Activated CD4-positive, alpha-beta T cell treated with anti-CD3 and anti-CD28 coated beads, Interleukin-2, amount 50 U/mL, for 24 hours (primary cell): ENCODE data around the gene TTC33.
"Not testable (repeated sequence)": the region's sequence is repeated elsewhere in the genome, so short reads cannot be mapped to it uniquely, and the experiment has no call there.

Experiments
- DNase-seq, 2 donors: peaks; one replicate each; pipeline ENCODE4 v3.0.0-alpha.2; 2020; ENCODE audit warnings: low read depth in 1 of 2, low spot score in 1 of 2

Gene TTC33

GRCh38 chr5:40654377-40654991 is 101.3 kb downstream of the TTC33 start:
- DNase-seq = no peak

DNA sequence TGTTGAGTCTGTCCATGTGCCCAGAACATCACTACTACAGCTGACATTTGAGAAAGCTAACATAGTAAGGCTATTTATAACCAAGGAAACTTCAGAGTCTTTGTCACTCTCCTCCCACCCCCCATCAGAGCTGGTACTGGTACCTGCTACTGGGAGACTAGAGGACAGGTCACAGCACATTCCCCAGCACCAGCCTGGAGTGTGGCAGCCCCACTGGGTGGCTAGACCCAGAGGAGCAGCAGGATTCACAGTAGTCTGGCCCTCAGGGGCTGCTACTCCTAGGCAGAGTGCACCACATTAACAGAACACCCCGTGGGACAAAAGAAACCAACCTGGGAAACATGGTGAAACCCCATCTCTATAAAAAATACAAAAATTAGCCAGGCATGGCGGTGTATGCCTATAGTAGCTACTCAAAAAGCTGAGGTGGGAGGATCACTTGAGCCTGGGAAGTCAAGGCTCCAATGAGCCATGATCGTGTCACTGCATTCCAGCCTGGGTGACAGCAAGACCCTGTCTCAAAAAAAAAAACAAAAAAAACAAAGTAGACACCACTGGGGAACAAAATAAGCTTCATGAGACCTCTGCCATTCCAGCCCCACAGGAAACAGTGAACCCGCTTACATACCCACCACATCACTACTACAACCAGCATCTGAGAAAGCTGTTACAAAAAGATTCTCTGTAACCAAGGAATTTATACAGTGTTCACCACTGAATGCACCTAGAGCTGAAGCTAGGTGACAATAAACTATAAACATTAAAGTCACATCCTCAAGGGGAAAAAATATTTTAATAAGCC is 102.3 kb downstream of the TTC33 start:
- DNase-seq = no peak

DNA sequence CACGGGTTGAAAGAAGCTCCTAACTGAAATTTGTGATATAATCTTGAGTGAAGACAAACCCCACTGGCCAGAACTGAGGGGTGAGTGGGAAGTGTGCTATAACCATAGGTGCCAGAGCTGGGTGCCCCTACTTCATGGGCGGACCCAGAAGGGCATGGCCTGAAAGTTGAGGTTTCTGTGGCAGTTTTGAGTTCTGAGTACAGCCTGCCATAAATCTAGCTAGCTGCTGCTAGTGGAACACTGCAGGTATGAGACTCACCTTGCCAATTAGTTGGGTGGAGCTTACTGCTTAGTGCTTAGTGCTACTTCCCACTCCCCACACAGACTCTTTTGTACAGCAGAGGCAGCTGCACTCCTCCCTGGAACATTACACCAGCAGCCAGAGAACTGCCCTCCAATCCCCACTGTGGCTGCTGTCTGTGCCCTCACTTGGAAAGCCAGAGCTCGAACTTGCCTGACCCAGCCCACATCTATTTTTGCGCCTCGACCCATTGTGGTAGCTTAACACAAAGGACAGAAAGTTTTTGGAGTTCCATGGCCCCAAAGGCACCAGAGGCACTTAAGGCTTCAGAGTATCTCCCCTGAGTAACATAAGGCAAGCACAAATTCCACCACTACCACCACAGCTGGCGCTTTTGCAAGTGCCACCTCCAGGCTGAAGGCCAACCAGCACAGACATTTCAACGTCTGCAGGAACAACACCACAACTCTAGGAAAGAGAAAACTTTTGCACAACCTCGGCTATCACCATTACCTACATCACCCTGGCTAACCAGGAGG is 103.1 kb downstream of the TTC33 start:
- DNase-seq = no peak

DNA sequence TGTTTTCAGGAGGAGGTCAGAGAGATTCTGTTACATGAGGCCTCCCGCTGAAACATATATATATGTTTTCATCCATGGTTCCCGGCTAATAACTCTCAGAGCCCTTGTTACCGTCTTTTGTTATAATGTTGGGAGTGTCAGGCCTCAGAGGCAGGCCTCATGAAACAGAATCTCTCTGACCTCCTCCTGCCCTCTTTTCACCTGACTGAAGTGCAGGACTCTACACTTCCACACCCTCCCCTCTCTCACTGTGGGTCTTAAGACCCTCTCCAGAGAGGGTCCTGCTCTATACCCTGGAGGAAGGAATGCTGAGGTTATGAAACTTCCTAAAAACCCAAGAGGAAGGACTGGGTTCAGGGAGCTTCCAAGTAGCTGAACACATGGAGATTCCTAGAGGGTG is 104.6 kb downstream of the TTC33 start:
- no peak for DNase-seq

- DNase-seq = no peak
These were observed 106.2 kb downstream of the TTC33 start for GRCh38 chr5:40649463-40650030.

- DNase-seq = no peak
These were observed 107.6 kb downstream of the TTC33 start for GRCh38 chr5:40648150-40648549.

DNA sequence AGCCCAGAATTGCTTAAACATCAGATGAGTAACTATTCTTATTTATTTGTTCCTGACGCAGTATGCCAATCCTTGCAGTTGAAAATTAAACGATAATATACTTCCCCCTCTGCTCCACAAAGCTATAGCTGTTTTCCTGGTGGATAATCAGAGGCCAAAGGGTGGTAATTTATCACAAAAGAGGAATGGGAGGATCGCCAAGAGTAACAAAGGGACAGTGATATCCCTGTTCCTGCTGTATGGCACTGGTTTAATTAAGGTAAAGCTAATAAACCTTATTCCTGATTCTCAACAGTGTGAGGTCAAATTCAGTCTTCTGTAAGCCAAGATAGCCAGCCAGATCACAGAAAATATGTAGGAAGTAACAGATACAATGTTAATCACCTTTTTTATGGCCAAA is 109.5 kb downstream of the TTC33 start:
- no peak for DNase-seq

DNA sequence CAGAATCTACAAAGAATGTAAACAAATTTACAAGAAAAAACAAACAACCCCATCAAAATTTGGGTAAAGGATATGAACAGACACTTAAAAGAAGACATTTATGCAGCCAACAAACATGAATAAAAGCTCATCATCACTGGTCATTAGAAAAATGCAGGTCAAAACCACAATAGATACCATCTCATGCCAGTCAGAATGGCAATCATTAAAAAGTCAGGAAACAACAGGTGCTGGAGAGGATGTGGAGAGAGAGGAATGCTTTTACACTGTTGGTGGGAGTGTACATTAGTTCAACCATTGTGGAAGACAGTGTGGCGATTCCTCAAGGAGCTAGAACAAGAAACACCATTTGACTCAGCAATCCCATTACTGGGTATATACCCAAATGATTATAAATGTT is 116.2 kb downstream of the TTC33 start:
- not testable (repeated sequence) for DNase-seq

DNA sequence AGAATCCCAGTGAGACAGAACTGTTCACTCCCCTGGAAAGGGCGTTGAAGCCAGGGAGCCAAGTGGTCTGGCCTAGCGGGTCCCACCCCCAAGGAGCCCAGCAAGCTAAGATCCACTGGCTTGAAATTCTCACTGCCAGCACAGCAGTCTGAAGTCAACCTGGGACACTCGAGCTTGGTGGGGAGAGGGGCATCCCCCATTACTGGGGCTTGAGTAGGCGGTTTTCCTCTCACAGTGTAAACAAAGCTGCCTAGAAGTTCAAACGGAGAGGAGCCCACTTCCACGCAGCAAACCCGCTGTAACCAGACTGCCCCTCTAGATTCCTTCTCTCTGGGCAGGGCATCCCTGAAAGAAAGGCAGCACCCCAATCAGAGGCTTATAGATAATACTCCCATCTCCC is 121.2 kb downstream of the TTC33 start:
- no peak for DNase-seq

DNA sequence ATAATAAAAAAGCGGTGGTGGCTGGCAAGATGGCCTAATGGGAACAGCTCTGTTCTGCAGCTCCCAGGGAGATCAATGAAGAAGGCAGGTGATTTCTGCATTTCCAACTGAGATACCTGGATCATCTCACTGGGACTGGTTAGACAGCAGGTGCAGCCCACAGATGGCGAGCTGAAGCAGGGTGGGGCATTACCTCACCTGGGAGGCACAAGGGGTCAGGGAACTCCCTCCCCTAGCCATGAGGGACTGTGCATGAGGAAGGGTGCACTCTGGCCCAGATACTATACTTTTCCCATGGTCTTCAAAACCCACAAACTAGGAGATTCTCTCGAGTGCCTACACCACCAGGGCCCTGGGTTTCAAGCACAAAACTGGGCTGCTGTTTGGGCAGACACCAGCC is 121.6 kb downstream of the TTC33 start:
- no peak for DNase-seq

DNA sequence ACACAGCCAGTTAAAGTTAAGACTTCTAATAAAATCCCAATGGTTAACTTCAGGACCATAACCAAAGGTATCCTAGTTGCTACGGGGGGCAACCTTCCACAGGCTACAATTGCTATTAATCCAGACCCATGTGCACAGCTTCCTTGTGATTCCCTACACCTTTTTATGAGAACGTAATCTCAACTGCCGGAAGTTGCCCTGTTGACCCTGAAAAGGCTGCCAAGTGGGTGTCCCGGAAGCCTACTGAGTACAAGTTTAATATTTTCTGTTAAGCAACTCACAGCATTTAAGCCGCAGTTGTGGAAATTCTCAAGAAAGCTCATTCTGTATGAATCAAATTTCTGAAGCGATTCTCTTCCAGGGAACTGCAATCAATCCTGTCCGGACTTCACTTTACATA is 124.5 kb downstream of the TTC33 start:
- no peak for DNase-seq

DNA sequence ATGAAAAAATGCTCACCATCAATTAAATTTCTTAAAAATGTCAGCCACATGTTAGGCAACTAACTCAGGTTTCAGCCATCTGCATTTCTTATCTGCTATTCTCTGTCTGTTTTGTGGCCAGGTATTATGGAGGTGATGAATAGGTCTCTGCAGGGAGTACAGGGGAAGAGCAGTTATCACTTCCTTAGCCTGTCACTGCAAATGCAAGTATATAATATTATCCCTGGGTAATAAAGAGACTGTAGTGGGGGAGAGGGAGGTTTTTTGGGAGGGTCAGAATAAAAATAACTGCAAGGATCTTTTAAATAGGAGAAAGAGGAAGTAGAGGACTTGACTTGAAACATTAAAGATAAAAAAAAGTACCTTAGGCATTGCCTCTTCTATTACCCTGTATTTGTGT is 125.6 kb downstream of the TTC33 start:
- no peak for DNase-seq

- DNase-seq = no peak
These were observed 127.4 kb downstream of the TTC33 start for GRCh38 chr5:40628407-40628806.

DNA sequence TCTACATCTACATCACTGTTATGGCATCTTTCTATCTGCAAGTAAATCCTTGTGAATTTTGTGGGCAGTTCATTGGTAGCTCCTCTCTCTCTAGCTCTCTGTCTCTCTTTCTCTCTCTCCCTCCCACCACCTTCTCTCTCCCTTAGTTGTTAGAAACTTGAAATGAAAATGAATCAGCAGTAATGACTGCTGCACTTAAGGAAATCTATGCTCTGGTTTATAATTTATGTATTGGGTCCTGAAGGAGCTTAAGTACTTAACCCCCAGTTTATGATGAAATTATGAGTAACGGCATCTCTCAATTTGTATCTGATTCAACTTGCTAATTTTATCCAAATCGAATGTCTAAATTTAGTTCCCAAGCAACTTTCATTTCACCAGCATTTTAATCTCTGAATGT is 128.1 kb downstream of the TTC33 start:
- DNase-seq = no peak

DNA sequence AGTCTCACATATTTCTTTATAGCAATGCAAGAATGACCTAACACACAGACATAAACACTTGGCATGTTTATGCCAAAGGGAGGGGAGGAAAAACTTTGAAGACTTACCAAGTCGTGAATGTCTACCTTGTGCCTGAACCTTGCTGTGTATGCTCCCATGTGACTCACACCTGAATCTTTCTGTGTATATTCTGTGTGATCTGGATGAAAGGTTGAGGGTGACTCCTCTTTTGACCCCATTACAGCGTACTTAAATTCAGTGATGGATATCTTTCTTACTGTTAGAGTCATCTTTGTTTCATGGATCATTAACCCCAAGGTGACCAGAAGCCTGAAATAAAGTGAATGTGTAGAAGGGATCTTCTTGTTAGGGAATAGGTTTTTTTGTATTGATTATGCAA is 129.0 kb downstream of the TTC33 start:
- DNase-seq = no peak

DNA sequence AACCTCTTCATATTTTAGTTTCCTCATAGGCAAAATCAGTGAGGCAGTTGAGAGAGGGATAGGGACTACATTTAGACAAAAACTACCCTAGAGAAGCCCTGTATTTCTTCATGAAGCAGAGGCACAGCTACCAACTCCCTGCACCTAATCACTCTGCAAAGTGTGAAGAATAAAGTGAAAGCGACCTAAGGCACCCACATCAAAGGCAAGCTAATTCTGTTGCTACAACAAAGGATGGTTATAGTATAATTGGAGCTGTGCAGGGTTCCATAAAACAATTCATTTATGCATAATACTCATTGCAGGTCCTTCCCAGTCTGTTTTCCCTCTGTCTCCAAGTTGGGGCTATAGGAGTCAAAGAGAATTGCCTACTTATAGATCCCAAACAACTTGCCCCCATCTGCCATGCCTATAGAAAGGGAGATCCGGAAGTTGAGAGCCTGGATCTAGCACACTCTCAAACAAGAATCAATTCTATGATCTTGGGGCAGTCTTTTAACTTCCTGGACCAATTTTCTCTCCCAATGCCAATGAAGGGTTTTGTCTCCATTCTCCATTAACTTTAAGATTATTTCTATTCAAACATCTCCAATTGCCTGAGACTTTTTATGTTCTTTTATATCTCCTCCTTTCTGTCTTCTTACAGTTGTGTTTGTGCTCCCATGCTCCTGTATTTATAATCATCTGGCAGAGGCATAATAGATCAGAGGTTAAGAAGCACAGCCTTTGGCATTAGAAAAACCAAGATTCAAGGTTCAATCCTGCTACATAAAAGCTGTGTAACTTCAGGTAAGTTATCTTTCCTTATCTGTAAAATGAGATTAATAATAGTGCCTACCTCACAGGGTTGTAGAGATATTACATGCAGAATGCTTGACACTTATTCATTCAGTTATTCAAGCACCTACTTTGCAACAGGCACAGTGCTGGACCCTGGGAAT is 132.0 kb downstream of the TTC33 start:
- DNase-seq = no peak

DNA sequence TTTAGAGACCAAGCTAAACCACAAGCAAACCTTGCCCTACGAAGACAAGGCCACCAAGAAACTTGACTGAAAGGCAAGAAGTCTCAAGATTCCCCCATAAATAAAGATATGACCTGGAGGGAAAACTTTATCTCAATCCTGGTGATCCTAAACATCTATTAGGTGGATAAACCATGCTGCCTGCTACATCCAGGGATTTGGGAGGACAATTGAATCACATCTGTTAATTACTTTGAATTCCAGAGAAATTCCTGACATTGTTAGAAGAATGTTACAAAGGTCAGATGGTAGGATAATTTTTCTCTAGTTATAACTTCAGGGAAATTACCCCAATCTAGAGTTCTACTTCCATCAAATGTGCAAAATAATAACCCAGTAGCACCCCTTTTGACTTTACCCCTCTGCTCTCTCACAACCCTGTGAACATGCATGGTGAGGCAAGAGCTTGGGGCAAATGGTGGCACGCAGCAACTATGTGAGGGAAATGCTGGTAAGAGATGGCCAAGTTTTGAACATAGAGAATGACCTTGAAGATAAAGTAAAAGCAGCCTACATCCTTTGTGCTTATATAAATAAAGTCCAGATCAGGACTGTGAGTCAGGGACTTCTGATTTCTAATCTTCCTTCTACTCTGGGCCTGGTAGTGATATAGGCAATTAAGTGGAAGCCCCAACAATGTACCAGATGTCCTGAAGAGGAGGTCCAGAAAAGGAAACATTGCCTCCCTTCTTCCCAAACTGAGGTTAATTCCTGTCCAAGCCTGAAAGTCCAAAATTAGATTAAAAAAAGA is 133.1 kb downstream of the TTC33 start:
- DNase-seq = no peak

DNA sequence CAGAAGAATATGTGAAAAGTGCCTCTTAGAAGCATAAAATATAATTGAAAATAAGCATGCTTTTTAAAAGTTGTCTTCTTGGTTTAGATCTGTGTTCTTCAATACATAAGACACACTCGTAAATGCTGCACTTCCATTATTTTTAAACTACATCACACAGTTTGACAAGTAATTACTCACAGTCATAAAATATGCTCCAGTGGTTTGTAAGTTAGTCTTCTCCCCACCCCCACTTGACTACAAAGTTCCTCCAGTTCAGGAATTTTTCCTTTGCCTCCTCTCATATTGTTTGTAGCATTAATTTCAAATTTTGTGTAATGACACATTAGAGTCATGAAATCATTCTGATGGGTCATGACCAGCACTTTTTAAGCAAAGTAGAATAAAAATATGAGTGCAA is 136.3 kb downstream of the TTC33 start:
- no peak for DNase-seq

- no peak for DNase-seq
These were observed 136.8 kb downstream of the TTC33 start for GRCh38 chr5:40618926-40619325.

DNA sequence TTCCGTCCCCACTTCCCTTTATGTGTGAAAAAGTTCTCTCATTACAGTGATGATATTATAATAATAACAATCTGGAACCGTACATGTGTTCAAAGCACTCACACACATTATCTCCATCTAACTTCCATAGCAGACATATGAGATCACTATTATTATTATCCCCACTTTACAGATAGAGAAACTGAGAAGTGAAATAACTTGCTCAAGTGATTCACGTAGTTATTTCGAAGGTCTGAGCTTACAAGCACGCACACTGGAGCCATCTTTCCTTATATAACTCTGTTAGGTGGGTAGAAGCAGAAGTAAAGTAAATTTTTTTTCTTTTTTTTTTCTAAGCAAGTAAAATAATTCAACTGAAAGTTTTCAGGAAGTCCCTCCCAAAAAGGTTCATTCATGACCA is 139.0 kb downstream of the TTC33 start:
- no peak for DNase-seq
